Common myeloid progenitor, CD34-positive (primary cell): Measurements from ENCODE around the gene CUEDC1.

Experiments used
- CTCF ChIA-PET: fragments of 350-600 bp; sonication (Branson Sonifier 250); formaldehyde crosslinking; loops from one replicate; lab custom pipeline; 2021; ENCODE audit warnings: antibody characterized with exemption; lab: Charles Lee
- POLR2A ChIA-PET: fragments of 350-600 bp; sonication (Branson Sonifier 250); formaldehyde crosslinking; loops from one replicate; lab custom pipeline; 2021; ENCODE audit warnings: antibody characterized with exemption; lab: Charles Lee
- DNase-seq, 3 donors: peaks; one replicate each; pipeline versions ENCODE4 v3.0.0 to v3.0.0-alpha.2; 2013
- H3K27ac ChIP-seq, 2 experiments: 1 replicate in 1 of 2; 2 replicates in 1 of 2; pipeline ENCODE4 v1.7.0; 2013; ENCODE audit warnings: inconsistent platforms in 2 of 2, low read length in 2 of 2, mild to moderate bottlenecking in 2 of 2, low read depth in 1 of 2, moderate library complexity in 1 of 2; ENCODE audit not compliant: severe bottlenecking in 2 of 2, insufficient read depth in 1 of 2, poor library complexity in 1 of 2
- H3K27me3 ChIP-seq, 5 experiments: replicated peaks in 2 of 5; 1 replicate in 3 of 5; 2 replicates in 2 of 5; pipeline versions ENCODE4 v1.6.1 to v1.7.0; 2013; ENCODE audit warnings: low read length in 4 of 5, mild to moderate bottlenecking in 2 of 5, moderate library complexity in 2 of 5, inconsistent platforms in 1 of 5; ENCODE audit not compliant: insufficient read depth in 5 of 5, control insufficient read depth in 4 of 5
- H3K36me3 ChIP-seq, 4 experiments: 1 replicate in 2 of 4; 2 replicates in 2 of 4; pipeline versions ENCODE4 v1.6.1 to v1.7.0; 2013; ENCODE audit warnings: low read length in 3 of 4, control low read depth in 1 of 4, mild to moderate bottlenecking in 1 of 4; ENCODE audit not compliant: control insufficient read depth in 4 of 4, insufficient read depth in 4 of 4
- H3K4me1 ChIP-seq, 4 experiments: 1 replicate in 3 of 4; 2 replicates in 1 of 4; pipeline versions ENCODE4 v1.6.1 to v1.7.1; 2013; ENCODE audit warnings: low read length in 3 of 4, mild to moderate bottlenecking in 3 of 4, control low read depth in 1 of 4, inconsistent platforms in 1 of 4, moderate library complexity in 1 of 4; ENCODE audit not compliant: control insufficient read depth in 4 of 4, insufficient read depth in 4 of 4; ENCODE audit errors: control extremely low read depth in 1 of 4
- H3K4me3 ChIP-seq, 7 experiments: 1 replicate in 4 of 7; 2 replicates in 3 of 7; pipeline versions ENCODE4 v1.5.1 to v1.7.0; 2013; ENCODE audit warnings: mild to moderate bottlenecking in 7 of 7, low read length in 6 of 7, moderate library complexity in 6 of 7, inconsistent platforms in 2 of 7, low read depth in 2 of 7, control low read depth in 1 of 7; ENCODE audit not compliant: insufficient read depth in 4 of 7, control insufficient read depth in 1 of 7; ENCODE audit errors: extremely low read depth in 1 of 7
- H3K9me3 ChIP-seq, 5 experiments: 1 replicate in 4 of 5; 2 replicates in 1 of 5; pipeline versions ENCODE4 v1.6.1 to v1.7.1; 2013; ENCODE audit warnings: low read length in 4 of 5, mild to moderate bottlenecking in 2 of 5, inconsistent platforms in 1 of 5, low read depth in 1 of 5, moderate library complexity in 1 of 5; ENCODE audit not compliant: control insufficient read depth in 4 of 5, insufficient read depth in 2 of 5; ENCODE audit errors: control extremely low read depth in 1 of 5
- WGBS: methylation state at CpG from one replicate; pipeline ENCODE4 v1.1.5; 2013; ENCODE audit not compliant: insufficient coverage; 5-methylcytosine and 5-hydroxymethylcytosine counted together

The CUEDC1 gene

DNA sequence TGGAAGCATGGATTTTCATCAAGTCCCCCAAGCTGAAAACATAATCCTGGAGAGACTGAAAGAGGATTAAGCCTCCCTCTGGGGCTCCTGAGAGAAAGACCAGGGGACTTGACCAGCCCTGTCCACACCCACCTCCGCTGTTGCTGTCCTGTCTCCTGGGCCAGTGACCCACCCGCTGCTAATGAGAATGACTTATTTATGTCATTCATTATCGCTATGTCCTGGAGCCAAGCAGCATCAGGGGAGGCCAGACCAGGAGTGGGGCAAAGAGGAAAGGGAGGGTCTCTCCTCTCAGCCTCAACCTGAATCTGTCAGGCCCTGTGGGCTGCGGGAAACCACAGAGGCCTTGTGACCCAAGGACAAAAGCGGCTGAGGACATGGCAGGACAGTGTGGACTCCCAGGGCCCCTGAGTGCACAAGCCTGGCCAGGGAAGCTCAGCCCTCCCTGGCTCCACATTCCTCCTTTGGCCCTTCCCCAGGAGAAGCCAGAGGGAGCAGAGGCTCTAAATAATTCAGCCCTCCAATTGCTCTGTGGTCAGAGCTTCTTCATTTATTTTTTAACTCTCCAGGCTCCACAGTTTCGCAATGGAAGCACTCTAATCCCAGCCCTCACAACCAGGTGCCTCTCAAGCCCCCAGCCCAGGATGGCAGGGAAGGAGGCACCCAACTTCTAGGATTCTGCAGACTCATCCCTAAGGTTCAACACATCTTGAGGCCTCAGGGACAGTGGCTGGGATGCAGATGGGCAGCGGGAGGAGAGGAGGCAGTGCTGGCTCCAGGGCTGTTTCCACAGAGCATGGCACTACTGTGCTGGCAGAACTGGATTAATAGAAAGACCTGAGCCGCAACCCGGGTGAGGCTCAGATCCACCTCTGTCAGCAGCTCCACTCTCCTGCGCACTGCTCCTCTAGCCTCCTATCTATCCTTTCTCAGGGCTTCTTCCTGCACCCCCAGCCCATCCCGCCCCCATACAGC lies 19.1 kb downstream of the CUEDC1 start:
- Histone ChIP-seq H3K4me3 (peak overlapping the region in 3 of 7 experiments; percentile 13 to 31 (median 17)), H3K36me3 (no peaks in the 10 kb centered on the region), H3K9me3 (no peaks in the 10 kb centered on the region), H3K27ac (no peak overlapping the region), H3K27me3 (no peaks in the 10 kb centered on the region), H3K4me1 (peaks cover 5 to 36% (median 34%) of the 10 kb centered on the region in 4 experiments)
- POLR2A ChIA-PET: no interaction called here
- WGBS: 65% methylated on average over 7 of the region's 11 CpGs
- DNase-seq: peak in 2 of 3 donors; percentile 79 to 81
- CTCF ChIA-PET: interaction anchor here (1.0 to 1.7 kb wide), 4 partner anchors 11 to 61 kb away, joined by 3 to 11 read pairs (median 4); no protein-coding TSS in a partner anchor

DNA sequence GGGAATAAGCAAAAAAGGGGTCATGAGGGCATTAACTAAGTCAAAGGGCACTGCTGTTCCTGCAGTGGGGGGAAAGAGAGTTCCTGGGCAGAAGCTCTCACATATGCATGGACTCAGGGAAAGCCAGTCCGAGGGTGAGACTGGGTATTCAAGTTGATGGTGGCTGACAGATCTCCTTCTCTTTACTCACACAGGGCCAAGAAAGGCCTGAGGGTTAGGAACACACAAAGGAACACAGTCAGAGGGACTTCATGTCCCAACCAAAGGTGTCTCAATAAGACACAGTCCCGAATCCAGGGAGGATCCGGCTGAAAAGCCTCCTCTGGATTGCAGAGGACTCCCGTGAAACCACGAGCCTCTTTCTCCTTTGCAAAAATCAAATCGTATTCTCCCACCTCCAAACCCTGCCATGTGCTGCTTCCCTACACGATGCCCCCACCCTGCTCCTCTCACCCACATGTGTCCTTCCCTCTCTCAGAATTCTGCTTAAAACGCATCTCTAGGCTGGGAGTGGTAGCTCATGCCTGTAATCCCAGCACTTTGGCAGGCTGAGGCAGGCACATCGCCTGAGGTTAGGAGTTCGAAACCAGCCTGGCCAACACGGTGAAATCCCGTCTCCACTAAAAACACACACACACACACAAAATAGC lies 23.6 kb downstream of the CUEDC1 start:
- peaks cover 0 to 21% (median 16%) of the 10 kb centered on the region in 4 experiments for H3K4me1 ChIP-seq
- H3K27ac ChIP-seq: no peak overlapping the region
- no peaks in the 10 kb centered on the region for H3K27me3 ChIP-seq
- H3K4me3 ChIP-seq: no peak overlapping the region
- CTCF ChIA-PET: interaction anchor here (1.0 to 1.7 kb wide), 4 partner anchors 17 to 71 kb away, joined by 3 to 4 read pairs (median 3); no protein-coding TSS in a partner anchor
- no peaks in the 10 kb centered on the region for H3K36me3 ChIP-seq
- H3K9me3 ChIP-seq: no peaks in the 10 kb centered on the region
- POLR2A ChIA-PET: no interaction called here
- WGBS: 95% methylated on average over 7 of the region's 12 CpGs
- no peak for DNase-seq

DNA sequence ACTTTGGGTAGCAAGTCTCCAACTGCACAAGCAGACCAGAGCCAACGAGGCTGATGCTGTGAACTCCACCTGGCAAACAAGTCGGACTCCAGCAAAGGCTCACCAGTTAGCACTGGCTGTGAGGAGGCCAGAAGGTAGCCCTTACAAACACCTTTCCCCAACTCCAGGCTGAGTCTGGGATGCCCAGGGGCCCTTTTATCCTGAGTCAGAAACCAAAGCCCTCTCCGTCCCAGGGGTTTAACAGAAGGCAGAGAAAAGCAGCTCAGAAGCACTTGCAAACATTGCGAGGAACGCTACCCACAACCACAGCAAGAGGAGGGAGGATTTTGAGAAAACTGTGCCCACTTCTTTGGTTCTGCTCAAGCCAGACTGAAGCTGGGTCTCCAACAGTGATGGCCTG lies 25.0 kb downstream of the CUEDC1 start:
- no peaks in the 10 kb centered on the region for H3K9me3 ChIP-seq
- no peaks in the 10 kb centered on the region for H3K36me3 ChIP-seq
- H3K27me3 ChIP-seq: peaks cover 0 to 2% (median 0%) of the 10 kb centered on the region in 5 experiments
- CTCF ChIA-PET: interaction anchor here (1.1 to 1.2 kb wide), 2 partner anchors 50 to 69 kb away, joined by 3 read pairs; no protein-coding TSS in a partner anchor
- POLR2A ChIA-PET: interaction anchor here (0.9 kb wide), 1 partner anchor 58 kb away, joined by 3 read pairs; no protein-coding TSS in a partner anchor
- no peak overlapping the region for H3K27ac ChIP-seq
- whole genome bisulfite sequencing: 91% methylated on average over 4 of the region's 5 CpGs
- no peak for DNase-seq
- no peak overlapping the region for H3K4me3 ChIP-seq
- H3K4me1 ChIP-seq: peaks cover 0 to 7% (median 4%) of the 10 kb centered on the region in 4 experiments

DNA sequence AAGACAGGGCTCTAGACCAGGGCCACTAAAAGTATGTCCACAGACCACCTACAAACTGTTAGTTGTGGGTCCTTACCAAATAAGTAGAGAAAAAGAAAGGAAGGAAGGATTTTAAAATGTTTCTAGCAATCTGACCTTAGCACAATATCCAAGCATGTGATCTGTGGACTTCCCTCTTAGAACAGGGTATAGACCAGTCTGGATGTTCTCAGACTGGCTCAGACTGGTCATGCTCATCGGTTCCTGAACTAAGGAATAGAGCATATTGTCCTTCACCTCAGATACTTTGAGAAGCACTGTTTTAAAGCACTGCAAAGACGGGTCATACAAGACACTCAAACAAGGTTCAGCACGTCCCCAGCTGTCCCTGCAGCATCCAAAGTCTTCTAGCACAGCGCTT lies 25.8 kb downstream of the CUEDC1 start:
- ChIA-PET CTCF (no interaction called here), POLR2A (no interaction called here)
- peaks cover 0 to 3% (median 0%) of the 10 kb centered on the region in 4 experiments for H3K4me1 ChIP-seq
- 67% methylated on average over 4 of the region's 4 CpGs for WGBS
- H3K36me3 ChIP-seq: no peaks in the 10 kb centered on the region
- DNase-seq: no peak
- H3K9me3 ChIP-seq: no peaks in the 10 kb centered on the region
- H3K27ac ChIP-seq: no peak overlapping the region
- peaks cover 0 to 2% (median 0%) of the 10 kb centered on the region in 5 experiments for H3K27me3 ChIP-seq
- H3K4me3 ChIP-seq: no peak overlapping the region

DNA sequence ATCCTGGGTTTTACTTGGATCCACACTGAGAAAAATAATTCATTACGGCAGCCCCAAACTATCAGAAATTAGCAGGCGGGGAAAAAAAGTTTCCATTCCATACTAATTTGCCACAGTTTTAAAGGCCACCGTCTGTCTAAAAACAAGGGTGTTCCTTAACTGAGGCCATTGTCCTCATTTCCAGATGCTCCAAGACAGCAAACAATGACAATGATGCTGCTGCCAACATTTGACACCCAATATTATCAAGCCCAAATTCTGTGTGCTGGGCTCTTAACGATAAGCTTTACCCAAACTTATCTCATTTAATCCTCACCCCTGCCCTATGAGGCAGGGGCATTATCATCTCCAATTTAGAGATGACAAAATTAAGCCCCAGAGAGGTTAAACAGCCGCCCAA lies 26.3 kb downstream of the CUEDC1 start:
- H3K27me3 ChIP-seq: peaks cover 0 to 2% (median 0%) of the 10 kb centered on the region in 5 experiments
- 98% methylated on average over 5 of the region's 5 CpGs for WGBS
- POLR2A ChIA-PET: no interaction called here
- no peak overlapping the region for H3K27ac ChIP-seq
- DNase-seq: no peak
- no peaks in the 10 kb centered on the region for H3K9me3 ChIP-seq
- CTCF ChIA-PET: no interaction called here
- peaks cover 0 to 3% (median 0%) of the 10 kb centered on the region in 4 experiments for H3K4me1 ChIP-seq
- H3K4me3 ChIP-seq: no peak overlapping the region
- no peaks in the 10 kb centered on the region for H3K36me3 ChIP-seq

DNA sequence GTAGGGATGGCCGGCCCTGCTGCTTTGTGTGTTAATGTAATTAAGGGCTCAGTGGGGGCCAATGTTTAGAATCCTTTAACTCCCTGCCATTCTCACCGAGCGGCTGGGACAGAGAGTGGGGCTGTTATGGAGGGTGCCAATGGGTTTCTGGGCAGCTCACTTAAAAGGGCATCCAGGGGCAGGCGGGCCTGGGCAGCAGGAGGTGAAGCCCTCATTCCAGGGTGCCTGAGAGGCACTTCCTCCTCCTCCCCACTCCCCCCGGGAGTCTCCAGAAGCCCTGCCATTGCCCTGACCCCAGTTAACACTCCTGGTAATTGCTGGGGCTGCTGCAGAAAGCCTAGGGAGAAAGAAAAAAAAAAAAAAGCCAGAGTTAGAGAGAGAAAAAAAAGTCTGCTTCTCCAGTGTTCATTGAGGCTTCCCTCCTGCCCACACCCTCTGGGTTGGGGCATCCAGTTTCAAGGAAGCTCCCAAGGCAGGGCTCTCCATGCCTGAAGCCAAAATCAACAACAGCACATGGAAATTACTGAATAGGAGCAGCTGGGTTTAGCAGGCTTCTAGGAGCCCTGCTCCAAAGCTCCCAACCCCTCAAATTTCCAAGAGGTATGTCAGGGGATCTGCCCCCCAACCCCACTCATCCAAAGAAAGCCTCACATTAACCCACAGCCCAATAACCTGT lies 28.0 kb downstream of the CUEDC1 start:
- Histone ChIP-seq H3K4me1 (peaks cover 0 to 3% (median 0%) of the 10 kb centered on the region in 4 experiments), H3K9me3 (no peaks in the 10 kb centered on the region), H3K27ac (no peak overlapping the region), H3K4me3 (no peak overlapping the region), H3K36me3 (no peaks in the 10 kb centered on the region), H3K27me3 (peaks cover 0 to 2% (median 0%) of the 10 kb centered on the region in 5 experiments)
- ChIA-PET CTCF (interaction anchor here (0.9 to 1.9 kb wide), 4 partner anchors 21 to 54 kb away, joined by 3 to 7 read pairs (median 4); no protein-coding TSS in a partner anchor), POLR2A (no interaction called here)
- WGBS: 90% methylated on average over 2 of the region's 5 CpGs
- DNase-seq: no peak
